GM12864 (cell line): ENCODE results near the gene TRAPPC8.

Source experiments
- DNase-seq: peaks from one replicate; pipeline ENCODE4 v3.0.0-alpha.2; 2011; ENCODE audit warnings: low read depth
- H3K4me3 ChIP-seq: 2 replicates; pipeline ENCODE4 v1.5.1; 2011; ENCODE audit warnings: mild to moderate bottlenecking, low read depth, low read length, control low read depth
- CTCF ChIP-seq: IDR thresholded peaks from 2 replicates; pipeline ENCODE4 v1.5.1; 2011; ENCODE audit warnings: low read depth, mild to moderate bottlenecking, moderate library complexity, low read length, control low read depth, inconsistent platforms; ENCODE audit errors: missing control alignments

Gene TRAPPC8

DNA sequence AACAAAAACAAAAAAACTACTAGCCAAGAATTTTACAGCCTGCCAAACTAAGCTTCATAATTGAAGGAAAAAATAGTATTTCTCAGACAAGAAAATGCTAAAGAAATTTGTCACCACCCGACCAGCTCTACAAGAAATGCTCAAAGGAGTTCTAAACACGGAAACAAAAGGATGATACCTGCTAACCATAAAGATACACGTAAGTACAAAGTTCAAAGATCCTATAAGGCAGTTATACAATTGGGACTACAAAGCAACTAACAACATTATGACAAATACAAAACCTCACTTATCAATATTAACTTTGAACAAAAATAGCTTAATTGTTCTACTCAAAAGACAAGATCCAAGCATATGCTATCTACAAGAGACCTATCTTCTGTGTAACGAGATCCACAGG, 64.6 kb downstream of the TRAPPC8 start:
- H3K4me3 ChIP-seq, result no peak overlapping the region
- no peak for TF ChIP-seq CTCF
- DNase-seq, result no peak

DNA sequence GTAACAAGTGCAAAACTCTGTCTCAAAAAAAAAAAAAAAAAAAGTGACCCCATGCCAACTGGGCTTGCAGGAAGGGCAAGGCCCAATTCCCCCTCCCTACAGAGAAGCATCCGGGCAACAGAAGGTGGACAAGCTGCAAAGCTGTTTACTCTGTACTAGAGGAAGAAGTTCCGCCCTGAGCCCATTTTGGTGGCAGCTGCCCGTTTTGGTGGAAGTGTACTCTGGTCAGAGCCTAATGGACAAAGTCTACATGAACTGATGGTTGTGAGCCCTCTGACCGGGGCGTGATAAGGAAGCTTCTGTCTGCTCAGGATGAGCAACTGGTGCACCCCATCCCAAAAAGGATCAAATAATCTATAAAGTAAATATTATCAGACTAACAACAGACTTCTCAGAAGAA, 65.0 kb downstream of the TRAPPC8 start:
- no peak for DNase-seq
- no peak overlapping the region for H3K4me3 ChIP-seq
- TF ChIP-seq CTCF, result no peak

DNA sequence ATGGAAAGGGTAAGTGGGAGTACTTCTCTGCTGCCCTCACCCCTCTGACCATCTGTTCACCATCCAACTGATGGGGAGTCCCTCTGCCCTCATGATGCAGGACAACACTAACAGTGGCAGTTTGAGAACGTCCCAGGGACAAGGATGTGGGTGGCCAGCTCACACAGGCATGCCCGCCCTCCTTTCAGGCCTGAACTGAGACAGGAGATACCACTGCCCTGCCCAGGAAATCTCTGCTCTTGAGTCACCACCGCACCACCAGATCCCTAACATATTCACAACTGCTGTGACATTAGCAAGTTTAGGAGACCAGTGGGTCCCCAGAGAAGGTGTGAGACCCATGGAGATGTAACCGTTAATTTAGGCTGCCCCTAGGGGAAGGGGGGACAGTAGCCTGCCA, 66.2 kb downstream of the TRAPPC8 start:
- no peak for DNase-seq
- no peak overlapping the region for H3K4me3 ChIP-seq
- no peak for TF ChIP-seq CTCF

DNA sequence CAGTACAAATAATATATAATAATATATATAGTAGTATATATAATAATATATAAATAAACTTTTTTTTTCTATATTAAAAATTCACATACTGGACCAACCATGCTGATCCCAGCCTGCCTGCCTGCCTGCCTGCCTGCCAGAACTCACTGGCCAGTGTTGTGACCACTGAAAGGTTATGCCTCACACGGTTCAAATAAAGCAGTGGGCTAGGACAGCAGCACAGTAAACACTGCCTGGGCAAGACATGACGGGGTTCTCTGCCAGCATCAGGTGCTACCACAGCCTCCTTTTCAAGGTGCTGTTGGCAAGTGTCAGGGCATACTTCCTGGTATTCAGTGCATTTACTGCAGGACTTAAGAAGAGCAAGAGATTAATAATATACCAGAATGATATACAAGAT, 67.6 kb downstream of the TRAPPC8 start:
- TF ChIP-seq CTCF, result no peak
- H3K4me3 ChIP-seq, result no peak overlapping the region
- no peak for DNase-seq

DNA sequence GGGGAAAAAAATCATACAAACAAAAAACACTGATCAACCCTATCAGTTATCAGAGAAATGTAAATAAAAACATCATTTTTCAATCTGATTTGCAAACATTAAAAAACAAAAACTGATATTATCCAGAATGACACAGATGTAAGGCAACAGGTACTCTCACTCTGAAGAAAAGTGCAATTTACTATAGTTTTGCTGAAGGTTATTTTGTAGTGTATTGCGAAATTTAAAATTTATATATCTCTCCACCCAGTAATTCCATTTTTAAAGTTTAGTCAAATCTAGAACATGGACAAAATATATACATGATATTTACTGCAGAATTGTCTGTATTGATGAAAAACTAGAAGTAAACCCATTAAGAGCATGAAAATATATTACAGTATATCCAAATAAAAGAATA, 79.8 kb downstream of the TRAPPC8 start:
- no peak for DNase-seq
- H3K4me3 ChIP-seq, result no peak overlapping the region
- TF ChIP-seq CTCF, result no peak

GRCh38 chr18:31860488-31860887, 82.4 kb downstream of the TRAPPC8 start:
- no peak for TF ChIP-seq CTCF
- H3K4me3 ChIP-seq, result no peak overlapping the region
- no peak for DNase-seq

- TF ChIP-seq CTCF, result no peak
- no peak overlapping the region for H3K4me3 ChIP-seq
- DNase-seq, result no peak
Observed at GRCh38 chr18:31857526-31858106, 85.3 kb downstream of the TRAPPC8 start.
